Neural cell (in vitro differentiated cells): Measurements from ENCODE around the gene MBD6. TPM values are rescaled to one million over a fixed set of nuclear protein-coding genes. Genes with fewer than 3 reads are reported as not detected.

Experiments
- H2AFZ ChIP-seq: fragments of 200-600, 300-800 bp; sonication (generic), shearing (Covaris generic); 2 replicates; pipeline ENCODE4 v1.6.0; 2014; ENCODE audit warnings: low read depth, mild to moderate bottlenecking, antibody characterized with exemption, low read length, moderate library complexity
- H3F3A ChIP-seq: fragments of 200-600 bp; shearing (Covaris generic); 2 replicates; pipeline ENCODE4 v1.6.1; 2016; ENCODE audit warnings: mild to moderate bottlenecking, moderate library complexity, mixed read lengths, antibody characterized with exemption, low read length; ENCODE audit not compliant: insufficient read depth, poor library complexity, severe bottlenecking
- H3K27ac ChIP-seq: fragments of 200-600, 300-800 bp; sonication (generic), shearing (Covaris generic); 2 replicates; pipeline ENCODE4 v1.5.1; 2014; ENCODE audit warnings: mild to moderate bottlenecking, low read length, moderate library complexity
- H3K27me3 ChIP-seq: fragments of 300-800, 200-600 bp; sonication (generic), shearing (Covaris generic); 2 replicates; pipeline ENCODE4 v1.6.0; 2014; ENCODE audit warnings: mild to moderate bottlenecking, low read depth, low read length, moderate library complexity; ENCODE audit not compliant: insufficient read depth
- H3K36me3 ChIP-seq: fragments of 300-800, 200-600 bp; sonication (generic), shearing (Covaris generic); 2 replicates; pipeline ENCODE4 v1.5.1; 2014; ENCODE audit warnings: mild to moderate bottlenecking, antibody characterized with exemption, low read length, moderate library complexity; ENCODE audit not compliant: insufficient read depth
- H3K4me2 ChIP-seq: fragments of 300-800, 200-600 bp; sonication (generic), shearing (Covaris generic); 2 replicates; pipeline ENCODE4 v1.6.0; 2014; ENCODE audit warnings: mild to moderate bottlenecking, low read length
- H3K4me3 ChIP-seq: fragments of 300-800, 200-600 bp; sonication (generic), shearing (Covaris generic); 2 replicates; pipeline ENCODE4 v1.5.1; 2014; ENCODE audit warnings: mild to moderate bottlenecking, low read length, moderate library complexity
- H3K79me2 ChIP-seq: fragments of 200-600 bp; shearing (Covaris generic); replicated peaks from 2 replicates; pipeline ENCODE4 v1.6.0; 2014; ENCODE audit warnings: mild to moderate bottlenecking, low read length, moderate library complexity; ENCODE audit not compliant: insufficient read depth
- H3K9ac ChIP-seq: fragments of 300-800, 200-600 bp; sonication (generic), shearing (Covaris generic); 2 replicates; pipeline ENCODE4 v1.6.1; 2016; ENCODE audit warnings: mild to moderate bottlenecking, low read length, mixed read lengths
- H3K9me2 ChIP-seq: fragments of 200-600 bp; shearing (Covaris generic); 2 replicates; pipeline ENCODE4 v1.6.1; 2016; ENCODE audit warnings: mild to moderate bottlenecking, low read length, mixed read lengths; ENCODE audit not compliant: insufficient read depth
- H3K9me3 ChIP-seq: fragments of 200-600, 300-800 bp; sonication (generic), shearing (Covaris generic); 2 replicates; pipeline ENCODE4 v1.6.1; 2016; ENCODE audit warnings: mild to moderate bottlenecking, mixed run types, low read length, moderate library complexity, mixed read lengths
- H4K20me1 ChIP-seq: fragments of 200-600 bp; shearing (Covaris generic); 2 replicates; pipeline ENCODE4 v1.6.1; 2016; ENCODE audit warnings: mild to moderate bottlenecking, mixed run types; ENCODE audit not compliant: insufficient read depth
- CTCF ChIP-seq: fragments of 450-650 bp; IDR thresholded peaks from 2 replicates; pipeline ENCODE4 v1.5.1; 2014; ENCODE audit warnings: antibody characterized with exemption, mild to moderate bottlenecking, moderate library complexity; ENCODE audit not compliant: poor library complexity, severe bottlenecking
- EP300 ChIP-seq: fragments of 450-650 bp; conservative IDR thresholded peaks from 2 replicates; pipeline ENCODE4 v1.6.1; 2014; ENCODE audit warnings: antibody characterized with exemption, mild to moderate bottlenecking, moderate library complexity; ENCODE audit not compliant: poor library complexity, severe bottlenecking
- EZH2 ChIP-seq: fragments of 200-600, 300-800 bp; shearing (Covaris generic), sonication (generic); IDR thresholded peaks from 2 replicates; pipeline ENCODE4 v1.6.1; 2014; ENCODE audit warnings: antibody characterized with exemption, low read length, borderline replicate concordance, mild to moderate bottlenecking; ENCODE audit not compliant: insufficient read depth, poor library complexity, severe bottlenecking
- MXI1 ChIP-seq: fragments of 450-650 bp; conservative IDR thresholded peaks from 2 replicates; pipeline ENCODE4 v1.6.1; 2014; ENCODE audit warnings: antibody characterized with exemption, mild to moderate bottlenecking; ENCODE audit not compliant: poor library complexity, severe bottlenecking
- POLR2AphosphoS5 ChIP-seq: IDR thresholded peaks from 2 replicates; pipeline ENCODE4 v1.6.1; 2012
- RAD21 ChIP-seq: fragments of 450-650 bp; conservative IDR thresholded peaks from 2 replicates; pipeline ENCODE4 v1.6.1; 2014; ENCODE audit warnings: antibody characterized with exemption, mild to moderate bottlenecking, moderate library complexity
- REST ChIP-seq: IDR thresholded peaks from 2 replicates; pipeline ENCODE4 v1.6.1; 2012; ENCODE audit warnings: borderline replicate concordance
- SMC3 ChIP-seq: fragments of 450-650 bp; conservative IDR thresholded peaks from 2 replicates; pipeline ENCODE4 v1.6.1; 2014; ENCODE audit warnings: antibody characterized with exemption, mild to moderate bottlenecking, moderate library complexity; ENCODE audit not compliant: poor library complexity
- TAF1 ChIP-seq: IDR thresholded peaks from 2 replicates; pipeline ENCODE4 v1.6.1; 2012; ENCODE audit warnings: low read depth
- polyA plus RNA-seq: library from polyadenylated mRNA; depleted of rRNA; stranded (reverse); fragments of >200 nt; gene quantifications from 2 replicates; pipeline ENCODE4 v1.2.3, GENCODE V29; 2014

MBD6 gene
- polyA plus RNA-seq, 1 donor from 2014 or later = 2.1 TPM

DNA sequence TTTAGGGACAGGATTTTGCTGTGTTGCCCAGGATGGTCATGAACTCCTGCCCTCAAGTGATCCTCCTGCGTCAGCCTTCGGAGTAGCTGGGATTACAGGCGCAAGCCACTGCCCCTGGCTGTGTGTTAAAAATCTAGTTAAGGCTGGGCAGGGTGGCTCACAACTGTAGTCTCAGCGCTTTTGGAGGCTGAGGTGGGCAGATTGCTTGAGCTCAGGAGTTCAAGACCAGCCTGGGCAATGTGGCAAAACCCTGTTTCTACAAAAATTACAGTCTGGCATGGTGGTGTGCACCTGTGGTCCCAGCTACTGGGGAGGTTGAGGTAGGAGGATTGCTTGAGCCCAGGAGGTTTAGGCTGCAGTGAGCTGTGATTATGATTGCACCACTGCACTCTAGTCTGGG is 11.5 kb upstream of the MBD6 start:
- Histone ChIP-seq H4K20me1 (no peaks in the 10 kb centered on the region), H3K4me2 (no peak overlapping the region), H3K27ac (no peak overlapping the region), H3K36me3 (peaks cover 7% of the 10 kb centered on the region), H3K9me2 (no peaks in the 10 kb centered on the region), H3K27me3 (no peaks in the 10 kb centered on the region), H3K79me2 (no peaks in the 10 kb centered on the region), H3K9me3 (no peaks in the 10 kb centered on the region), H3F3A (no peaks in the 10 kb centered on the region), H3K4me3 (no peak overlapping the region), H3K9ac (no peak overlapping the region), H2AFZ (no peak overlapping the region)
- TF ChIP-seq CTCF = no peak
- no peak for TF ChIP-seq REST
- no peak for TF ChIP-seq RAD21
- TF ChIP-seq MXI1 = no peak
- TF ChIP-seq EZH2 = no peak
- no peak for TF ChIP-seq TAF1
- no peak for TF ChIP-seq POLR2AphosphoS5
- no peak for TF ChIP-seq SMC3
- TF ChIP-seq EP300 = no peak

GRCh38 chr12:57511588-57512325 is 10.9 kb upstream of the MBD6 start:
- H4K20me1 ChIP-seq = no peaks in the 10 kb centered on the region
- no peak overlapping the region for H2AFZ ChIP-seq
- H3K9ac ChIP-seq = no peak overlapping the region
- no peak overlapping the region for H3K27ac ChIP-seq
- H3F3A ChIP-seq = no peaks in the 10 kb centered on the region
- H3K36me3 ChIP-seq = peaks cover 7% of the 10 kb centered on the region
- no peak overlapping the region for H3K4me2 ChIP-seq
- H3K9me3 ChIP-seq = no peaks in the 10 kb centered on the region
- no peaks in the 10 kb centered on the region for H3K9me2 ChIP-seq
- no peaks in the 10 kb centered on the region for H3K27me3 ChIP-seq
- TF ChIP-seq EP300 = no peak
- H3K4me3 ChIP-seq = no peak overlapping the region
- no peaks in the 10 kb centered on the region for H3K79me2 ChIP-seq

- TF ChIP-seq EZH2 (no peak), RAD21 (no peak)
- Histone ChIP-seq H4K20me1 (no peaks in the 10 kb centered on the region), H3K9ac (no peak overlapping the region), H3K27me3 (no peaks in the 10 kb centered on the region), H2AFZ (no peak overlapping the region), H3K27ac (no peak overlapping the region), H3K4me2 (no peak overlapping the region), H3K4me3 (no peak overlapping the region), H3K9me2 (no peaks in the 10 kb centered on the region), H3K9me3 (no peaks in the 10 kb centered on the region), H3K36me3 (peaks cover 7% of the 10 kb centered on the region), H3K79me2 (no peaks in the 10 kb centered on the region), H3F3A (no peaks in the 10 kb centered on the region)
Measured at GRCh38 chr12:57512665-57513064, 10.0 kb upstream of the MBD6 start.
